ENCODE data around the gene ISL2.

Gene ISL2

DNA sequence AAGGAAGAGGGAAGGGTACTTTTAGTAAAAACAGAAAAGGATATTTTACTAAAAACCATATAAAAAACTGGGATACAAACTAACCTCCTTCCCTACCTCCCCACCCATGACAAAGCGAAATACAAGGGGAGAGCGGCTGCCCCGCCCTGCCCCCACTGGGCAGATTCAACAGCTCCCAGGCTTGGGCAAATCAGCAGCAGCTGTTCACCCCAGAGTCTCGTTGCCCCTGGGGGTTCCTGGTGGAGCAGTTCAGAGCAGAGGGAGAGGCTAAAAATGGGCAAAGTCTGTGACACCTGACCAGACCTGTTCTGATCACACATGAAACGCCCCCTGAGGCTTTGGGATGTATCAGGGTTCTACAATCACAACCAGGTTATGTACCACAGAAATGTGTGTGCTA lies 22.8 kb upstream of the ISL2 start:
- DNase-seq (ENCODE audit: low read depth) = no peak
- no peak overlapping the region for H3K4me3 ChIP-seq (ENCODE audit: low read depth, low read length)

DNA sequence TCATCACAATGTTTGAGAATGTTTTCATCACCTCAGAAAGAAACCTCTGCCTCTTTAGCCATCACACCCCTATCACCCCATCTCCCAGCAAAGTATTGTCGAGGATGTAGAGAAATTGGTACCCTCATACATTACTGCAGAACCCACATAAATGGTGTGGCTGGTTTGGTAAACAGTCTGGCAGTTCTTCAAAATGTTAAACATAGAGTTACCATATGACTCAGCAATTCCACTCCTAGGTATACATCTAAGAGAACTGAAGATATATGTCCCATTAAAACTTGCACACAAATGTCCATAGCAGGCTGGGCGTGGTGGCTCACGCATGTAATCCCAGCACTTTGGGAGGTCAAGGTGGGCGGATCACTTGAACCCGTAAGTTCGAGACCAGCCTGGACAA lies 16.6 kb upstream of the ISL2 start:
- no peak for DNase-seq (ENCODE audit: low read depth)
- TF ChIP-seq, protein P1, sequence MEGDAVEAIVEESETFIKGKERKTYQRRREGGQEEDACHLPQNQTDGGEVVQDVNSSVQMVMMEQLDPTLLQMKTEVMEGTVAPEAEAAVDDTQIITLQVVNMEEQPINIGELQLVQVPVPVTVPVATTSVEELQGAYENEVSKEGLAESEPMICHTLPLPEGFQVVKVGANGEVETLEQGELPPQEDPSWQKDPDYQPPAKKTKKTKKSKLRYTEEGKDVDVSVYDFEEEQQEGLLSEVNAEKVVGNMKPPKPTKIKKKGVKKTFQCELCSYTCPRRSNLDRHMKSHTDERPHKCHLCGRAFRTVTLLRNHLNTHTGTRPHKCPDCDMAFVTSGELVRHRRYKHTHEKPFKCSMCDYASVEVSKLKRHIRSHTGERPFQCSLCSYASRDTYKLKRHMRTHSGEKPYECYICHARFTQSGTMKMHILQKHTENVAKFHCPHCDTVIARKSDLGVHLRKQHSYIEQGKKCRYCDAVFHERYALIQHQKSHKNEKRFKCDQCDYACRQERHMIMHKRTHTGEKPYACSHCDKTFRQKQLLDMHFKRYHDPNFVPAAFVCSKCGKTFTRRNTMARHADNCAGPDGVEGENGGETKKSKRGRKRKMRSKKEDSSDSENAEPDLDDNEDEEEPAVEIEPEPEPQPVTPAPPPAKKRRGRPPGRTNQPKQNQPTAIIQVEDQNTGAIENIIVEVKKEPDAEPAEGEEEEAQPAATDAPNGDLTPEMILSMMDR (IDR thresholded peaks at IDR 0.05; ENCODE audit: insufficient read depth, low read depth, low read length, missing control alignments) = no peak
- H3K4me3 ChIP-seq (ENCODE audit: low read depth, low read length) = no peak overlapping the region

More for the DNA sequence above, 22.8 kb upstream of the ISL2 start:
- TF ChIP-seq, protein P1 (IDR thresholded peaks at IDR 0.05; ENCODE audit: insufficient read depth, low read depth, low read length, missing control alignments) = no peak

DNA sequence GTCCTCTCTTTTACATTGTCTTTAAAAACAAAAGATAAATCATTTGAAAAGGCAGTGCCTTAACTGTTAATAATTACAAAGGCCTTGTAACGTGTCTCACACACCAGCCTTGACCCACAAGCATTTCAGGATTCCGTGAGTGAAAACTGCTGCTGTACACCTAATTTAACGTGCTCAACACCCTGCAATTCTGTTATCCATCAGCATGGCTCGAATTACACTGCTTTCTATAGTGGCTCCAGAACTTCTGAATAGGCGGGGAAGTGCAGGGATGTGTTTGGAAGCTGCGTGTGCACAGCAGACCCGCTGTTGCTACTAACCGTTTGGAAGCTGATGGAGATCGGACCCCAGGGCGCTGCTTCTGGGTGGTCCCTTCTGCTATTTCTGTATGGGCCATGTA lies 15.4 kb upstream of the ISL2 start:
- DNase-seq (ENCODE audit: low read depth) = no peak
- H3K4me3 ChIP-seq (ENCODE audit: low read depth, low read length) = no peak overlapping the region
- TF ChIP-seq, protein P1 (IDR thresholded peaks at IDR 0.05; ENCODE audit: insufficient read depth, low read depth, low read length, missing control alignments) = no peak

DNA sequence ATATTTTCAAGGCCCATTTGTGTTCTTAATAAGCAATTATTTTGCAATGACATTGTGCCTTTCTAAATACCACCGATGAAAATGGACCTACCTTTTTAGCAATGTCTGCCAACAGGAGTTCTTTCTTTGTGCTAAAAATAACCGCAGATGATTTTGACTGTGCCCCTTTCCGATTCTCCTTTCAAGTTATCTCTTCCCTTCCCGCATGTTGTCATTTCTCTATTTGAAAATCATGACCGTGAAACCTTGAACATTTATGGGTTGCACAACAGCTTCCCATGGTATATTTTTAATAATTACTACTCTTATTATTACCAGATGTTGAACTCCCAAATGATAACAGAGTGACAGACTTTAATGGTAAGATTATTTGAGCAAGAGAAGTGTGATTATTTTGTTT lies 15.0 kb upstream of the ISL2 start:
- TF ChIP-seq, protein P1 (IDR thresholded peaks at IDR 0.05; ENCODE audit: insufficient read depth, low read depth, low read length, missing control alignments) = no peak
- H3K4me3 ChIP-seq (ENCODE audit: low read depth, low read length) = no peak overlapping the region
- DNase-seq (ENCODE audit: low read depth) = no peak

DNA sequence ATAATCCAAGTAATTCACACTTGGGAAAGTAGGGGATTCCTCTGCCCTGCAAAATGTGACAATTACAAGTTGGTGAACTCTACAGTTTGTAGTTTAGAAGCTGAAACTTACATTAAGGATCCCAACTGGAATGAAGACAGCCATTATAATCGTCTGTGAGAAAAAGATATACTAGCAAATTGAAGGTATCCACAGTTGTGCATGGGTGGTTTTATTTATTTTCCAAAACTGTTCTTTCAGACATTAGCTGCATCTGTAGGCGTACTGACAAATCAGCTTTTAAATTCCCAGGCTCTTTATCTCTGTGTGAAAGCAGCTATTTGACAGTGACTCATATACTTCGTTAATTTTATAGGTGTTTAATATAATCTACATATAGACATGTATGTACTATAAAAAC lies 12.5 kb upstream of the ISL2 start:
- DNase-seq (ENCODE audit: low read depth) = no peak
- TF ChIP-seq, protein P1 (IDR thresholded peaks at IDR 0.05; ENCODE audit: insufficient read depth, low read depth, low read length, missing control alignments) = no peak
- no peak overlapping the region for H3K4me3 ChIP-seq (ENCODE audit: low read depth, low read length)

DNA sequence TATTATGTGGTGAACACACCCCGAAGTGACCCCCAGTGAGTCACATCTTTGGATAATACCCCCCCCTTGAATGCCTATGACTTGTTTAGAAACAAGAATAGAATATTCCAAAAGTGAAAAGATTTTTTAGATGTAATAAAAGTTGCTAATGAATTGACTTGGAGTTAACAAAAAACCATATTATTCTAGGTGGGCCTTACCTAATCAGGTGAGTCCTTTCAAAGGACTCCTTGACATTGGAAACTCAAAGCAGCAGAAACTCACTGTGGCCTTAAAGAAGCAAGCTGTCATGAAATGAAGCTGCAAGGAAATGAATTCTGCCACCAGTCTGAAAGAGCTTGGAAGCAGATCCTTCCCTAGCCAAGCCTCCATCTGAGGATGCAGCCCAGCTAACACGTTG lies 10.9 kb upstream of the ISL2 start:
- no peak for DNase-seq (ENCODE audit: low read depth)
- H3K4me3 ChIP-seq (ENCODE audit: low read depth, low read length) = no peak overlapping the region
- TF ChIP-seq, protein P1 (IDR thresholded peaks at IDR 0.05; ENCODE audit: insufficient read depth, low read depth, low read length, missing control alignments) = no peak
